K562 (cell line): Measurements from ENCODE around the gene STX1B. TPM values are rescaled to one million over a fixed set of nuclear protein-coding genes. Genes with fewer than 3 reads are reported as not detected.

Source experiments
- ATAC-seq: fragments of 200-7000 bp; cut with Tn5 transposase; 3 replicates; pipeline ENCODE4 v1.9.1; 2020; ENCODE audit warnings: moderate library complexity
- BruUV-seq: library from RNA; stranded (reverse); fragments of 400-500 nt; replicated peaks from 2 replicates; lab custom pipeline; 2021; lab: Mats Ljungman, UMichigan
- CTCF ChIA-PET: fragments of 300-600 bp; formaldehyde crosslinking; extraction: SDS; loops from one replicate; lab custom pipeline; 2021; ENCODE audit warnings: low intra/inter-chr PET ratio; lab: Yijun Ruan, JAX
- POLR2A ChIA-PET: fragments of 300-600, 350-650 bp; sonication (Branson Sonifier 250); formaldehyde crosslinking; extraction: SDS; loops from one replicate; lab custom pipeline; 2021; ENCODE audit warnings: antibody characterized with exemption, inconsistent platforms; lab: Yijun Ruan, JAX
- DNase-seq, 4 experiments: peaks; one replicate each; pipeline versions ENCODE4 v3.0.0 to v3.0.0-alpha.2; 2011 to 2018; ENCODE audit warnings: low spot score in 3 of 4, mixed read lengths in 3 of 4; ENCODE audit errors: extremely low read depth in 1 of 4
- FAIRE-seq: peaks from 2 replicates; lab custom pipeline; 2011; peaks lifted over from hg19 to GRCh38; lab: Jason Lieb, UNC
- H2AFZ ChIP-seq: 2 replicates; pipeline ENCODE4 v1.6.0; 2011; ENCODE audit warnings: low read depth, low read length, control low read depth, inconsistent platforms
- H3K27ac ChIP-seq: fragments of 200-600 bp; 3 replicates; pipeline ENCODE4 v1.8.0; 2011; ENCODE audit warnings: low read depth, mild to moderate bottlenecking, control low read depth, inconsistent platforms, low read length, moderate library complexity, mixed read lengths; ENCODE audit errors: extremely low read depth
- H3K27me3 ChIP-seq, 2 experiments: fragments of 300-600 bp in 1 of 2; 2 replicates in 1 of 2; 3 replicates in 1 of 2; pipeline versions ENCODE4 v1.6.0 to v1.8.0; 2011; ENCODE audit warnings: inconsistent platforms in 2 of 2, low read length in 2 of 2, mild to moderate bottlenecking in 1 of 2, mixed read lengths in 1 of 2, moderate library complexity in 1 of 2; ENCODE audit not compliant: control insufficient read depth in 2 of 2, insufficient read depth in 2 of 2
- H3K36me3 ChIP-seq: fragments of 300-600 bp; 3 replicates; pipeline ENCODE4 v1.8.0; 2011; ENCODE audit warnings: mild to moderate bottlenecking, low read length, inconsistent platforms; ENCODE audit not compliant: control insufficient read depth, insufficient read depth
- H3K4me1 ChIP-seq, 2 experiments: fragments of 200-600 bp in 1 of 2; replicated peaks in 1 of 2; 2 replicates in 1 of 2; 3 replicates in 1 of 2; pipeline versions ENCODE4 v1.5.1 to v1.8.0; 2011; ENCODE audit warnings: inconsistent platforms in 2 of 2, low read length in 2 of 2, mild to moderate bottlenecking in 1 of 2, mixed read lengths in 1 of 2, moderate library complexity in 1 of 2; ENCODE audit not compliant: control insufficient read depth in 2 of 2, insufficient read depth in 2 of 2
- H3K4me2 ChIP-seq: 2 replicates; pipeline ENCODE4 v1.6.1; 2011; ENCODE audit warnings: low read length, control low read depth, inconsistent platforms, mixed read lengths; ENCODE audit not compliant: insufficient read depth
- H3K4me3 ChIP-seq: fragments of 200-600 bp; sonication (generic), shearing (Covaris generic); 2 replicates; pipeline ENCODE4 v1.5.1; 2016; ENCODE audit warnings: control low read depth, inconsistent platforms
- H3K79me2 ChIP-seq: fragments of 200-600 bp; 3 replicates; pipeline ENCODE4 v1.8.0; 2011; ENCODE audit warnings: low read length, inconsistent platforms; ENCODE audit not compliant: control insufficient read depth, insufficient read depth
- H3K9ac ChIP-seq, 2 experiments: 2 replicates each; pipeline versions ENCODE4 v1.6.0 to v1.6.1; 2011; ENCODE audit warnings: low read depth in 2 of 2, low read length in 2 of 2, control low read depth in 1 of 2, inconsistent platforms in 1 of 2, mild to moderate bottlenecking in 1 of 2, mixed read lengths in 1 of 2; ENCODE audit not compliant: insufficient read depth in 1 of 2
- H3K9me1 ChIP-seq: one replicate; pipeline ENCODE4 v1.6.0; 2011; ENCODE audit warnings: inconsistent platforms, mild to moderate bottlenecking, low read length, moderate library complexity; ENCODE audit not compliant: control insufficient read depth, insufficient read depth
- H3K9me3 ChIP-seq: replicated peaks from 2 replicates; pipeline ENCODE4 v1.5.1; 2011; ENCODE audit warnings: low read depth, low read length, inconsistent platforms; ENCODE audit not compliant: control insufficient read depth, insufficient read depth
- H4K20me1 ChIP-seq: replicated peaks from 2 replicates; pipeline ENCODE4 v1.6.1; 2011; ENCODE audit warnings: low read length, inconsistent platforms, mixed read lengths; ENCODE audit not compliant: control insufficient read depth, insufficient read depth
- ADNP ChIP-seq: fragments of 200-800 bp; sonication (Bioruptor generic); IDR thresholded peaks from 2 replicates; pipeline ENCODE4 v1.6.1; 2016; ENCODE audit warnings: missing genetic modification characterization, missing compliant biosample characterization
- ARHGAP35 ChIP-seq: fragments of 450-650 bp; IDR thresholded peaks from 2 replicates; pipeline ENCODE4 v1.6.1; 2018; ENCODE audit not compliant: partially characterized antibody
- BDP1 ChIP-seq: IDR thresholded peaks from 3 replicates; pipeline ENCODE4 v1.6.1; 2011; ENCODE audit not compliant: insufficient read length, insufficient read depth
- BMI1 ChIP-seq: fragments of 150-350 bp; IDR thresholded peaks from 2 replicates; pipeline ENCODE4 v1.6.1; 2014; ENCODE audit warnings: low read length
- CREM ChIP-seq: IDR thresholded peaks from 2 replicates; pipeline ENCODE4 v1.6.1; 2014; ENCODE audit warnings: antibody characterized with exemption, low read depth
- CTCF ChIP-seq, 3 experiments: IDR thresholded peaks in 2 of 3; conservative IDR thresholded peaks in 1 of 3; 2 replicates each; pipeline ENCODE4 v1.5.1; 2011 to 2012; ENCODE audit warnings: low read length in 3 of 3, mild to moderate bottlenecking in 3 of 3, control low read depth in 2 of 3, improper control_type of control experiment in 1 of 3, inconsistent platforms in 1 of 3, low read depth in 1 of 3, mixed read lengths in 1 of 3, moderate library complexity in 1 of 3; ENCODE audit not compliant: insufficient read depth in 2 of 3
- CXXC5 ChIP-seq: fragments of 250-450 bp; sonication (Bioruptor Pico); IDR thresholded peaks from 2 replicates; pipeline ENCODE4 v1.8.0; 2022; ENCODE audit warnings: inconsistent platforms, mild to moderate bottlenecking, moderate library complexity
- FOXK1 ChIP-seq: sonication (generic); formaldehyde crosslinking; IDR thresholded peaks from 2 replicates; pipeline ENCODE4 v1.8.0; 2022; ENCODE audit warnings: missing genetic modification reagents, mild to moderate bottlenecking, borderline replicate concordance
- HMBOX1 ChIP-seq: sonication (generic); IDR thresholded peaks from 2 replicates; pipeline ENCODE4 v1.6.1; 2016
- KDM4B ChIP-seq, 2 experiments: fragments of 450-650 bp in 1 of 2; sonication (generic) in 1 of 2; IDR thresholded peaks; 2 replicates each; pipeline ENCODE4 v1.6.1; 2016 to 2017; ENCODE audit warnings: borderline replicate concordance in 2 of 2, antibody characterized with exemption in 1 of 2, low read depth in 1 of 2, mild to moderate bottlenecking in 1 of 2
- LARP7 ChIP-seq: fragments of 450-650 bp; IDR thresholded peaks from 2 replicates; pipeline ENCODE4 v1.6.1; 2016
- PHF8 ChIP-seq: fragments of 200-600 bp; sonication (generic); IDR thresholded peaks from 2 replicates; pipeline ENCODE4 v1.6.1; 2012; ENCODE audit warnings: mixed run types, mild to moderate bottlenecking, inconsistent platforms, low read length, moderate library complexity, borderline replicate concordance
- PKNOX1 ChIP-seq: fragments of 450-650 bp; IDR thresholded peaks from 2 replicates; pipeline ENCODE4 v1.6.1; 2016
- TEAD2 ChIP-seq: fragments of 450-650 bp; IDR thresholded peaks from 2 replicates; pipeline ENCODE4 v1.6.1; 2016; ENCODE audit warnings: missing genetic modification characterization, control low read depth, missing compliant biosample characterization
- ZC3H4 ChIP-seq: sonication (generic); formaldehyde crosslinking; IDR thresholded peaks from 2 replicates; pipeline ENCODE4 v1.9.0; 2021; ENCODE audit warnings: missing genetic modification reagents, borderline replicate concordance
- ZNF140 ChIP-seq: fragments of 250-450 bp; sonication (Bioruptor Pico); IDR thresholded peaks from 2 replicates; pipeline ENCODE4 v1.8.0; 2021; ENCODE audit warnings: moderate library complexity, mild to moderate bottlenecking, inconsistent platforms
- ZNF212 ChIP-seq: fragments of 450-650 bp; formaldehyde crosslinking; IDR thresholded peaks from 2 replicates; pipeline ENCODE4 v1.4.0; 2020; ENCODE audit warnings: mild to moderate bottlenecking
- ZNF695 ChIP-seq: fragments of 450-650 bp; formaldehyde crosslinking; IDR thresholded peaks from 2 replicates; pipeline ENCODE4 v1.4.0; 2020; ENCODE audit warnings: mild to moderate bottlenecking, moderate library complexity
- ZNF77 ChIP-seq: fragments of 250-450 bp; sonication (Bioruptor Pico); IDR thresholded peaks from 2 replicates; pipeline ENCODE4 v1.5.0; 2020
- ZNF785 ChIP-seq: fragments of 250-450 bp; sonication (Bioruptor Pico); IDR thresholded peaks from 2 replicates; pipeline ENCODE4 v1.4.0; 2020; ENCODE audit warnings: mild to moderate bottlenecking
- WGBS: fragments of 100-300 bp; shearing (Covaris generic); methylation state at CpG from one replicate; pipeline ENCODE4 v1.1.6; 2016; ENCODE audit warnings: low coverage, mixed read lengths; ENCODE audit not compliant: insufficient coverage; ENCODE audit errors: missing lambda C conversion rate; 5-methylcytosine and 5-hydroxymethylcytosine counted together
- in situ Hi-C: fragments of 300-500 bp; cut with MboI; formaldehyde crosslinking; loops from 4 replicates; pipeline ENCODE4 v1.15.0; 2018; ENCODE audit warnings: inconsistent platforms, mixed read lengths
- intact Hi-C: fragments of 100-400 bp; cut with micrococcal nuclease; formaldehyde crosslinking; loops from 2 replicates; pipeline ENCODE4 v1.14.2; 2022
- polyA plus RNA-seq, 8 experiments: library from polyadenylated mRNA; depleted of rRNA in 4 of 8; stranded (reverse) in 5 of 8; unstranded in 3 of 8; fragments of >200 nt; fragmentation: Nextera tagmentation in 2 of 8; fragmentation: Illumina TruSeq in 1 of 8; extraction: Ambion mirVana in 2 of 8; extraction: Trizol in 1 of 8; gene quantifications; 2 replicates each; pipeline versions ENCODE4 v1.2.1 to v1.2.3, GENCODE V29; 2011 to 2014; ENCODE audit warnings: inconsistent platforms in 1 of 8, missing spikeins in 1 of 8
- total RNA-seq, 7 experiments: library from RNA; depleted of rRNA in 6 of 7; stranded (reverse); fragments of >200 nt in 6 of 7; fragmentation: Illumina TruSeq in 2 of 7; extraction: Trizol in 2 of 7; gene quantifications; 2 replicates each; pipeline versions ENCODE4 v1.2.1 to v1.2.3, GENCODE V29; 2011 to 2021; ENCODE audit warnings: low replicate concordance in 1 of 7

The STX1B gene
- total and polyA plus RNA-seq, 9 of the 15 experiments (the other 6 are each of a cell fraction or from before 2014, with no cell fraction given), result 0.07 to 2.5 (median 0.86) TPM

GRCh38 chr16:30941600-30942425, 68.6 kb downstream of the STX1B start:
- Histone ChIP-seq H3K27me3 (no peaks in the 10 kb centered on the region), H3K9ac (peak overlapping the region in 1 of 2 experiments; percentile 86; a peak in 2 of 4 replicates), H3K9me3 (no peaks in the 10 kb centered on the region), H4K20me1 (no peaks in the 10 kb centered on the region), H3K79me2 (no peaks in the 10 kb centered on the region), H3K27ac (peak overlapping the region; percentile 37), H3K9me1 (peaks cover 3% of the 10 kb centered on the region), H3K4me2 (peak overlapping the region; percentile 63), H3K4me1 (peaks cover 8 to 15% of the 10 kb centered on the region in 2 experiments; a peak in 4 of 5 replicates), H2AFZ (peak overlapping the region; percentile 61), H3K4me3 (no peak overlapping the region), H3K36me3 (peaks cover 65% of the 10 kb centered on the region; the same call in 2 of the 3 replicates)
- FAIRE-seq (peak; percentile 97), ATAC-seq (peak; percentile 99), DNase-seq (peak; percentile 89 to 91 (median 90))
- intact Hi-C loops (no loop called here), in situ Hi-C loops (no loop called here)
- ChIA-PET POLR2A (interaction anchor here (0.6 to 3.9 kb wide), 12 partner anchors 8 to 560 kb away, joined by 3 to 11 read pairs (median 4); partner anchors contain the start of gene ORAI3), CTCF (interaction anchor here (0.6 to 0.7 kb wide), 2 partner anchors 165 to 243 kb away, joined by 3 read pairs; partner anchors contain the start of gene SRCAP)
- 24% methylated on average over 12 of the region's 15 CpGs for WGBS
- BruUV-seq, result no TSS peak
- TF ChIP-seq ZC3H4 (no peak), KDM4B (IDR thresholded peaks at IDR 0.05; ENCODE audit: borderline replicate concordance in 2 of 2, low read depth in 1 of 2) (no peak), ADNP (no peak), TEAD2 (tag) (no peak), ZNF140 (no peak), ZNF212 (CRISPR knock-in tag) (no peak), ZNF785 (CRISPR knock-in tag) (no peak), CTCF (IDR thresholded peaks at IDR 0.05 in 2 of 3, conservative IDR thresholded peaks at IDR 0.05 in 1 of 3; ENCODE audit: insufficient read depth in 2 of 3, low read depth in 1 of 3, low read length in 3 of 3) (peak; percentile 93 to 98 (median 95)), PKNOX1 (peak; percentile 35), BDP1 (no peak), ZNF695 (CRISPR knock-in tag) (no peak), LARP7 (no peak), CXXC5 (CRISPR knock-in tag) (no peak), FOXK1 (CRISPR knock-in tag) (no peak), BMI1 (no peak), HMBOX1 (no peak), ARHGAP35 (no peak), PHF8 (no peak), ZNF77 (CRISPR knock-in tag) (no peak), CREM (peak; percentile 70)
